PC-9 (cell line): ENCODE measurements around the gene EYS. TPM values are rescaled to one million over a fixed set of nuclear protein-coding genes. Genes with fewer than 3 reads are reported as not detected.

ENCODE experiments used
- BruUV-seq: library from RNA; stranded (reverse); fragments of 400-500 nt; replicated peaks from 2 replicates; lab custom pipeline; 2021; lab: Mats Ljungman, UMichigan
- CTCF ChIA-PET: fragments of 300-600 bp; sonication (Branson Sonifier 250); formaldehyde crosslinking; loops from one replicate; lab custom pipeline; 2022; ENCODE audit warnings: antibody characterized with exemption; lab: Charles Lee
- POLR2A ChIA-PET: fragments of 300-600 bp; sonication (Branson Sonifier 250); formaldehyde crosslinking; loops from one replicate; lab custom pipeline; 2022; ENCODE audit warnings: antibody characterized with exemption; ENCODE audit not compliant: unreplicated experiment; lab: Charles Lee
- DNase-seq, 2 experiments: peaks; one replicate each; pipeline versions ENCODE4 v3.0.0 to v3.0.0-alpha.2; 2015 to 2022; ENCODE audit warnings: mixed read lengths in 1 of 2
- H2AFZ ChIP-seq: fragments of 200-600 bp; sonication (generic); 2 replicates; pipeline ENCODE4 v1.8.1; 2017; ENCODE audit warnings: antibody characterized with exemption
- H3F3A ChIP-seq: fragments of 200-600 bp; sonication (generic); 2 replicates; pipeline ENCODE4 v1.8.1; 2017; ENCODE audit warnings: antibody characterized with exemption, mild to moderate bottlenecking, low read depth; ENCODE audit not compliant: insufficient read depth
- H3K27ac ChIP-seq: fragments of 200-600 bp; sonication (generic); 2 replicates; pipeline ENCODE4 v1.6.1; 2016; ENCODE audit warnings: mixed run types
- H3K27me3 ChIP-seq: fragments of 200-600 bp; sonication (generic); 2 replicates; pipeline ENCODE4 v1.6.1; 2016; ENCODE audit warnings: low read depth, mixed run types; ENCODE audit not compliant: insufficient read depth
- H3K36me3 ChIP-seq: fragments of 200-600 bp; sonication (generic); 2 replicates; pipeline ENCODE4 v1.6.1; 2016; ENCODE audit warnings: low read depth, mixed run types
- H3K4me1 ChIP-seq: fragments of 200-600 bp; sonication (generic); replicated peaks from 2 replicates; pipeline ENCODE4 v1.6.1; 2016; ENCODE audit warnings: mixed run types; ENCODE audit not compliant: insufficient read depth
- H3K4me2 ChIP-seq: fragments of 200-600 bp; sonication (generic); 2 replicates; pipeline ENCODE4 v1.6.1; 2017; ENCODE audit warnings: mixed run types
- H3K4me3 ChIP-seq: fragments of 200-600 bp; sonication (generic); 2 replicates; pipeline ENCODE4 v1.6.1; 2016; ENCODE audit warnings: mixed run types
- H3K79me2 ChIP-seq: fragments of 200-600 bp; sonication (generic); 2 replicates; pipeline ENCODE4 v1.6.1; 2017; ENCODE audit warnings: low read depth, mixed run types
- H3K9me2 ChIP-seq: fragments of 200-600 bp; sonication (generic); 2 replicates; pipeline ENCODE4 v1.8.1; 2017; ENCODE audit warnings: mild to moderate bottlenecking; ENCODE audit not compliant: insufficient read depth
- H3K9me3 ChIP-seq: fragments of 200-600 bp; sonication (generic); 2 replicates; pipeline ENCODE4 v1.8.1; 2016; ENCODE audit warnings: low read depth; ENCODE audit not compliant: insufficient read depth
- H4K20me1 ChIP-seq: fragments of 200-600 bp; sonication (generic); 2 replicates; pipeline ENCODE4 v1.8.1; 2017; ENCODE audit not compliant: insufficient read depth
- EZH2 ChIP-seq: fragments of 200-600 bp; sonication (generic); IDR thresholded peaks from 2 replicates; pipeline ENCODE4 v1.8.0; 2017; ENCODE audit warnings: antibody characterized with exemption, low read depth
- intact Hi-C: fragments of 100-400 bp; cut with micrococcal nuclease; formaldehyde crosslinking; loops from one replicate; pipeline ENCODE4 v1.10.0; 2022; ENCODE audit not compliant: unreplicated experiment
- total RNA-seq: library from RNA; stranded (reverse); gene quantifications from 2 replicates; pipeline ENCODE4 v1.2.3, GENCODE V29; 2021
- TF ChIP-seq, protein P1 (sequence below): fragments of 200-600 bp; sonication (generic); conservative IDR thresholded peaks from 2 replicates; pipeline ENCODE4 v1.6.1; 2017; ENCODE audit warnings: mixed run types, antibody characterized with exemption, mild to moderate bottlenecking, moderate library complexity

EYS gene
- total RNA-seq, 1 experiment from 2014 or later: not detected

DNA sequence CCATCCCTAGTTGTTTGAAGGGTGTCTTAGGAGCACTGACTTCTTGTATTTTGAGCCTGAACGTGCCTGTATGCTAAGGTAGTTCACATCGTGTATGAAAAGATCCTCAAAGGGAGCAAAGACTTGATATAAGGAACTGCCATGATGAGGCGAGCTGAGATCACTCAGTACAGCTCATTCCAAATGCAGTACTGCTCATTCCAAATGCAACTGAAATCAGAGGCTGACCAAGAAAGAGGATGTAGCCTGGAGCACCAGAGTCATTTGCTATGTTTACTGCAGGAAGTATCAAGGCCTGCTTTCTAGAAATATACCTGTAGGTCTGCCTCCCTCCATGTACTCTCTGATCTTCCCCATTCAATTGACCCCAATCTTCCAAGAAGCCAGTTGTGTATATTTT lies 832.2 kb downstream of the EYS start:
- POLR2A ChIA-PET: no interaction called here

DNA sequence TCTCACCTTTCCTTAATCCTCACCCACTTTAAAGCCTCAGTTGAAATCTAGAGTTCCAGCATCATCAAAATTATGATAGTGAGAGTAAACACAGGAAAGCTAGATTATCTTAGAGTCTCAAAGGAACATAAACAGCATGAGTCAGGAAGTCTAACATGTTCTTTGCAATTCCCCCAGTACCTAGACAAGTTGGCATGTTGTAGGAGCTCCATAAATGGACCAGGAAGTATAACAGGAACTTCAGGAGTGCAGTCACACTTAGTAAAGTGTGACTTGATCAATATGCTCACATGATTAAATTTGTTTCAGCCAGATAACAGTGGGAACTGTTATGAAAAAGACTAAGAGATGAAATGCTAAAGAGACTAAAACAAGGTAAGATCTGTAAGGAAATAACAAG lies 834.4 kb downstream of the EYS start:
- intact Hi-C loops: no loop called here
- Histone ChIP-seq H3K27me3 (no peaks in the 10 kb centered on the region), H3K4me1 (no peaks in the 10 kb centered on the region), H3K36me3 (no peaks in the 10 kb centered on the region), H3K27ac (no peak overlapping the region), H4K20me1 (no peaks in the 10 kb centered on the region), H3K9me2 (no peaks in the 10 kb centered on the region; the same call in 1 of the 2 replicates), H3K4me2 (no peak overlapping the region), H3F3A (no peaks in the 10 kb centered on the region), H3K79me2 (no peaks in the 10 kb centered on the region), H3K4me3 (no peak overlapping the region), H3K9me3 (no peaks in the 10 kb centered on the region), H2AFZ (no peak overlapping the region)
- TF ChIP-seq, protein P1, sequence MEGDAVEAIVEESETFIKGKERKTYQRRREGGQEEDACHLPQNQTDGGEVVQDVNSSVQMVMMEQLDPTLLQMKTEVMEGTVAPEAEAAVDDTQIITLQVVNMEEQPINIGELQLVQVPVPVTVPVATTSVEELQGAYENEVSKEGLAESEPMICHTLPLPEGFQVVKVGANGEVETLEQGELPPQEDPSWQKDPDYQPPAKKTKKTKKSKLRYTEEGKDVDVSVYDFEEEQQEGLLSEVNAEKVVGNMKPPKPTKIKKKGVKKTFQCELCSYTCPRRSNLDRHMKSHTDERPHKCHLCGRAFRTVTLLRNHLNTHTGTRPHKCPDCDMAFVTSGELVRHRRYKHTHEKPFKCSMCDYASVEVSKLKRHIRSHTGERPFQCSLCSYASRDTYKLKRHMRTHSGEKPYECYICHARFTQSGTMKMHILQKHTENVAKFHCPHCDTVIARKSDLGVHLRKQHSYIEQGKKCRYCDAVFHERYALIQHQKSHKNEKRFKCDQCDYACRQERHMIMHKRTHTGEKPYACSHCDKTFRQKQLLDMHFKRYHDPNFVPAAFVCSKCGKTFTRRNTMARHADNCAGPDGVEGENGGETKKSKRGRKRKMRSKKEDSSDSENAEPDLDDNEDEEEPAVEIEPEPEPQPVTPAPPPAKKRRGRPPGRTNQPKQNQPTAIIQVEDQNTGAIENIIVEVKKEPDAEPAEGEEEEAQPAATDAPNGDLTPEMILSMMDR: no peak
- TF ChIP-seq EZH2: no peak
- no peak for DNase-seq
- BruUV-seq: no TSS peak
- POLR2A ChIA-PET: no interaction called here
- CTCF ChIA-PET: no interaction called here

More for the DNA sequence above, 832.2 kb downstream of the EYS start:
- no peaks in the 10 kb centered on the region; the same call in 1 of the 2 replicates for H3K9me2 ChIP-seq
- TF ChIP-seq EZH2: no peak
- TF ChIP-seq, protein P1: no peak
- no peak overlapping the region for H3K4me2 ChIP-seq
- H3K9me3 ChIP-seq: no peaks in the 10 kb centered on the region
- H3K4me3 ChIP-seq: no peak overlapping the region
- H4K20me1 ChIP-seq: no peaks in the 10 kb centered on the region
- no peaks in the 10 kb centered on the region for H3F3A ChIP-seq
- H3K4me1 ChIP-seq: no peaks in the 10 kb centered on the region
- no peak overlapping the region for H3K27ac ChIP-seq
- H3K36me3 ChIP-seq: no peaks in the 10 kb centered on the region
- no peaks in the 10 kb centered on the region for H3K27me3 ChIP-seq
- DNase-seq: no peak
- no peak overlapping the region for H2AFZ ChIP-seq
- no peaks in the 10 kb centered on the region for H3K79me2 ChIP-seq
- no TSS peak for BruUV-seq
- CTCF ChIA-PET: no interaction called here
- intact Hi-C loops: no loop called here

DNA sequence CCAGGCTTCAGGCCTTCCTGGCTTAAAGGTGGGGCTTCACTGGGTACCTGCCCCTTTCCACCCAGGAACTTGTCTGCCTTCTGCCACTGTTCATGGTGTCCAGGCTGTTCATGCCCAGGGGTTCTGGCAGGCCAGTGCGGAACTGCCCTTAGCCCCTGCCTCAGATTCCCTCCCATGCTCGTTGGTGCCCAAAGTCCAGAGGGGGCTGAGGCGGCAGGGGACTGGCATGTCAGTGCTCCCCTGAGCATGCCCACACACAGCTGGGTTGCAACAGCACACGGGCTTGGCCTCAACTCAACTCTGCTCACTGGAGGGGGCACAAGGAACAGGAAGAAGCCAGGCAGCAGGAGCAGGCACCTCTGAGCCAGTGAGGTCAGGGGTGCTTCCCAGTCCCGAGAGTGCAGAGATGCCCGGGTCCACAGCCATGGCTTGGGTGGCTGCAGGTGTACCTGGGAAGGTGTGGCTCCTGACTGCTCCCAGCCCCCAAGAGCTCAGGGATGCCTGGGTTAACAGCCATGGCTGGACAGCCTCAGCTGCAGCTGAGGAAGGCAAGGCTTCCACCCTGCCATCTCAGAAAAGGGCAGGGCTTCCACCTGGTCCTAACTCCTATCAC lies 845.9 kb downstream of the EYS start:
- Histone ChIP-seq H3K4me1 (no peaks in the 10 kb centered on the region), H3K36me3 (no peaks in the 10 kb centered on the region), H3K4me3 (no peak overlapping the region), H3K4me2 (no peak overlapping the region), H3K79me2 (no peaks in the 10 kb centered on the region), H3K9me3 (no peaks in the 10 kb centered on the region), H3K27ac (no peak overlapping the region), H3K27me3 (no peaks in the 10 kb centered on the region), H4K20me1 (no peaks in the 10 kb centered on the region), H3K9me2 (no peaks in the 10 kb centered on the region), H3F3A (no peaks in the 10 kb centered on the region), H2AFZ (no peak overlapping the region)
- POLR2A ChIA-PET: no interaction called here
- TF ChIP-seq, protein P1: no peak
- no peak for TF ChIP-seq EZH2
- DNase-seq: no peak
- CTCF ChIA-PET: no interaction called here
- no TSS peak for BruUV-seq
- intact Hi-C loops: no loop called here
